NCI-H446 treated with DMSO at 0.1 percent for 48 hours (cell line): ENCODE results near the gene GALNT16.
"Not testable (repeated sequence)": the region's sequence is repeated elsewhere in the genome, so short reads cannot be mapped to it uniquely, and the experiment has no call there.

Experiments used
- DNase-seq: peaks from one replicate; lab custom pipeline; 2025; lab: John Stamatoyannopoulos, UW

GALNT16 gene

DNA sequence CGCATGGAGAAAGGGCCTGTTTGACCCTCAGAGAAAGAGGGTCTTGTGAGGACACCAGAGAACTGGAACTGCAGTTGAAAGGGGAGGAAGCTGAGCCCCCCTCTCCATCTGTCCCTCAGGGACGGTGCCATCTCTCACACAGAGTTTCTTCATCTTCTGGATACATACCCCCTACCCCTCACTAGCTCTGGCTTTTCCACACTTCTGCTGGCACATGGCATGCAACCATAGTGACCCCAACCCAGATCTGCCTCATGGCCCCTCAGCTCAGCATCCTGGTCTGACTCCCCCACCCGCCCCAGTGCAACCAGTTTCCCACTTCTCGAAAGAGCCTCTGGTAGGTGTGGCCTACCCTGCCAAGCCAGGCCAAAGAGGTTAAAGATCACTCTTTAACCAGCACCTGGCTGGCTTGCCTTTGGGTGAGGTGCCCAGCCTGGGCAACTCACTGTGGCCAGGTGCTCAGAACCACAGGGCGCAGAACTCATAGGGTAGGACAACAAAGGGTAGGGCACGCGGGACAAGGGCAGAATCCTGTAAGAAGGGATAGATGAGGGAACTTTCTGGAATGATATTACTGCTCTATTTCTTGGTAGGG, 25.8 kb downstream of the GALNT16 start:
- DNase-seq: no peak

DNA sequence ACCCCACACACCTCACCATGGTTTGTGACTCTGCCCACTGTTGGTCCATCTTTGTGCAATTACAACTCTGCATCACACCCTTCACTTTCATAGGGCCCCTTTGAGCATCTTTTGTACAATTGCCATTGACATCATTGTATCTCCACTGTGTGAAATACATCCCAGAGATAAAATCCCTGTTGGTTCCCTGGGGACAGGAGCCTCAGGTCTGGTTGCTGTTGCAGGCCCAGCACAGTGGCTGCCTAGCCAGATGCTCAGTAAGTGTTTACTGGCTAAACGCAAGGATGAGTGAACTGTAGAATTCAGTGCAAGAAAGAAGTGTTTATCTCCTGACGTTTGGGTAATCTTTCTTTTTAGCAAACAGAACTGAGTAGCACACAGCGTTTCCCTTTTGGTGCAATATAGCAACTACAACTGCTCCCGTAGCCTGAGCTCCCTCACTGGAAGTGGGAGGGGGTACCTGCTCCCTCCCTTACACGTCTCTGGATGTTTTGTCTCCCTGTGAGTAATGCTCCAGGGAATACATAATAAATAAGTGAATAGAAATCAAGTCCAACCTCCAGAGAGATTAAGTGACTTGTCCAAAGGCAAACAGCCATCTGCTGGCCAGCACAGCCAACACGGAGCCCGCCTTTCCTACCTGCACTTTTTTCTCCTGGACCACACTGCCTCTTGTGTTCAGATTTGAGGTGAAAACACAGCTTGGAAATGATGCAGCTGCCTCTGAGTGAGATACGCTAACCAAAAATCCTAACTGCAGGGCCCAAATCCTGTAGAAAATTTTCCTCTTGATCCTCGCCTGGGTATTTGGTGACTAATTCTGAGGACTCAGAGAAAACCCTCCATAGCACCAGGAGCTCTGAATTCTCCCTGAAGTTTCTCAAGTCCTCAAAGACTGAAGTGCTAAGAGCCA, 27.4 kb downstream of the GALNT16 start:
- DNase-seq: peak; percentile 30

DNA sequence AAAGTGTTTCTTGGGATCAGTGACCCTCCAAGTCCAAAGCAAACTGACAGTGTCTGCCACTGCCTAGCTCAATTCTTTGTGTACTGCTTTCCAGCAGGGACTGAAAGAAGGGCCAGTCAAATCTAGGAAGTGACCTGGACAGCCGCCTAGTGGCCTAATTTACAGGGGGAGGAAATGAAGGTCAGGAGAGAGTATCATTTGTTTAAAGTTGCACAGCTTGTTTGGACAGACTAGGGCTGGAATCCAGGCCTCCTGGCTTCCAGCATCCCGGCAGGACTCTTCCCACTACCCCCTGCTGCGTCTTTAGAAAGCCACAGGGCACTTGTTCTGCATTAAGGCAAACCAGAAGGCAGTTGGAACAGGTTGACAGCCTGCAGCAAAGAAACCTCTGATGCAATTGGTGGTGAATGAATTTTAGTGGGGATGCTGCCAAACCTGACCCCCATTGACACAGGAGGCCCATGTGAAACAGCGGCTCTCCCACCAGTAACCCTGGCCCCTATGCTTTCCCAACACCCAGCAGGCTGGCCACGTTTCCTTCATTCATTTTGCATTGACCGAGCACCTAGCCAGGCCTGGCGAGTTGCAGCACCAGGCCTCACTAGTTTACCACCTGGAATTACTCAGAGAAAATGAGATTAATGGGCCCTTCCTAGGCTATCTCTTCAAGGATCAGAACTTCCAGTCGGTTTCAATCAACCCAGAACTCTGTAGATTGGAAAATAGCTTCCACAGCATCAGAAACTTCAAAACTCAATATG, 28.2 kb downstream of the GALNT16 start:
- DNase-seq: peak; percentile 54

DNA sequence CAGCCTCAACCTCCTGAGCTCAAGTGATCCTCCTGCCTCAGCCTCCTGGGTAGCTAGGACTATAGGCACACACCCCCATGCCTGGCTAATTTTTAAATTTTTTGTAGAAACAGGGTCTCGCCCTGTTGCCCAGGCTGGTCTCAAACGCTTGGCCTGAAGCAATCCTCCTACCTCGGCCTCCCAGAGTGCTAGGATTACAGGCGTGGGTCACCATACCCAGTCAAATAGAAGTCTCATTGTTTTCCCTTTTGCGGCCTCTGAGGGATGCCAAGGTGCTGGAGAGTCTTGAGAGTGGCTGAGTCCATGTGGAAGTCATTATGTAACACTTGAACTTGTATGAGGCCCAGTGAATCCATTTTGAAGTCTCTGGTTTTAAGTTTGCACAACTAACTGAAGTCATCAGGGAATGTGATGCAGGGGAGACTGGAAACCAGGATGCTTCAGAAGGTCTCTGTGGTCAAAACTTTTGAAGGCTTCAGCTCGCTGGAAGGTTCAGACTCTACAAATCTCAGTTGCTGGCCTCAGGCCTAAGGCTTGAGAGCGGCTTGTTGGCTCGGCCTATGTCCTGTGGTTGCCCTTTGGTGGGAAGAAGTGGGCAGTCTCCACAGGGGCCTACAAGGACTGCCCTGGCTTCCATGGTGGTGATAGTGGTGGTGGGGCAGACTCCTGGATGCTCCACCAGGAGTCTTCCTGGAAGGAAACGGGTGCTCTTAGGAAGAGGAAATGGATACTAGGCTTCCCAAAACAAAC, 29.2 kb downstream of the GALNT16 start:
- no peak for DNase-seq

DNA sequence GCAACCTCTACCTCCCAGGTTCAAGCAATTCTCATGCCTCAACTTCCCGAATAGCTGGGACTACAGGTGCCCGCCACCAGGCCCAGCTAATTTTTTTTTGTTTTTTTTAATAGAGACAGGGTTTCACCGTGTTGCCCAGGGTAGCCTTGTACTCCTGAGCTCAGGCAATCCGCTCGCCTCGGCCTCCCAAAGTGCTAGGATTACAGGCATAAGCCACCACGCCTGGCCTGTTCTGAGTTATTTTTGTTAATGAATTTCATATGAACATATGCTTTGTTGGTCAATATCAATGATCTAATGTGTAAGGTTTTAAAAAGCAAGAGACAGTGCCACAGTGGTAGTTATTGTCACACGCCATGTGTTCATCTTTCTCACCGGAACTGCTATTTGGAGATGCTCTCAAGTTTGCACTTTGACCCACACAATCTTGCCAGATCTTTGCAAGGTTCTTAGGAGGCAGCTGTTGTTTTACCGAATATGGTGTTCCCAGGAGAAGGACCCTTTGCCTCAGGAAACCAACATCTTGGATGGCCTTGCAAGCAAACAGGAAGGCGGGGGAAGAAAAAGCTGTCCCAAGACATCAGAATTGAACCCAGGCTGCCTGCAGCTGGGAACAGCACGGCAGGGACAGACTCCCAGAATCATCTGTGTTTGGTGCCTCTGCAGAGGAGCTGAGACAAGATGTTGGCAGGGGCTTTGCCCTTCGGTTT, 30.0 kb downstream of the GALNT16 start:
- no peak for DNase-seq

DNA sequence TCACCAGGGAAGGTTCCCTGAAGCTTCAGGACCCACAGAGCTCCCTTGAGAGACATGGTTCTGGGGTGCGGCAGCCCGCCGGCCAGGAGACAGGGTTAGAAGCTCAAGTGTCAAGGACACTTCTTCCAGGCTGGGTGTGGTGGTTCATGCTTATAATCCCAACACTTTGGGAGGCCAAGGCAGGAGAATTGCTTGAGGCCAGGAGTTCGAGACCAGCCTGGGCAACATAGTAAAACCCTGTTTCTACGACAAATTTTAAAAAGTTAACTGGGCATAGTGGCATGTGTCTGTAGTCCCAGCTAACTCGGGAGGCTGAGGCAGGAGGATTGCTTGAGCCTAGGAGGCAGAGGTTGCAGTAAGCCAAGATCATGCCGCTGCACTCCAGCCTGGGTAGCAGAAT, 30.9 kb downstream of the GALNT16 start:
- DNase-seq: not testable (repeated sequence)

DNA sequence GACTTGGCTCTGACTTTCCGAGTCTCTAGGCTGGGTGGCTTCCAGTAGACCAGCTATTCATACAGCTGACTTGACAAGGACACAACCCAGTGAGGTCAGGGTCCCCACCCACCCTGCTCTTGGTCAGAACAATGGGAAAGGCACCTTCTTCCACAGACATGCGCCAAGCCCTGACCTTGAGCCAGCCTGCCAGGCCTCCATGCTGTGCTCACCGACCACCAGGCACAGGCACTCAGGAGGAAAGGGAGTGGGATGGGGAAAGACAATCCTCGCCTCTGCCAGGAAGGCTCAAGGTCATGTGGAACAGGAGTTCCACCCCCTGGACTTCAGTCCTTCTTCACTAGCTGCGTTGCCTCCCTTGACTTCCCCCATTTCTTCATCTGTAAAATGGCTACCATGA, 31.4 kb downstream of the GALNT16 start:
- no peak for DNase-seq

DNA sequence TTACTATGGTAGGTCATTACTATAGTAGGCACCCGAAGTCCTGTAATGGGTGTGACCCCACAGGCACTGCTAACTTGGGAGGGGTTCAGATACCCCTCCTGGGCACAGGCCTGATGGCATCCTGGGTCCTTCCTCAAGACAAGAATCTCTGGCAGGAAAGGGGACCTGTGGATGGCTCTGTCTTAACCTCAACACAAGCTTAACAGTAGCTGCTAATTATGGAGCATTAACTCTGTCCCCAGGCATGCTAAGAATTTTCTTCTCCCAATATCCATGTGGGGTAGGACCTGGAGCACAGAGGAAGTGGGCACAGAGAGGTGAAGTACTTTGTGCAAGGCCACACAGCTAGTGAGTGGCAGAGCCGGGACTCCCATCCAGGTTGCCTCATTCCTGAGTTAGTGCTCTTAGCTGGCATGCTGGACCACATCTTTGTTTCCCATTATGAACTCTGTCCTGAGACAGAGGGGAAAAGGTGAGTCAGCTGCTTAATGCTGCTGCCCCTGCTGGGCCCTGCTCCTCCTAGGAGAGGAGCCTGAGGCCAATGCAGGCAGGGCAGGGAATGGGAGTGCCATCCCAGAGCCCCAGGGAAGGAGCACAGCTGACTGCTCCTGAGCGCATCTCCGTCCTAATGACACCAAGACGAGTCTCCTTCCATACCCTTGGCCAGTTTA, 32.1 kb downstream of the GALNT16 start:
- DNase-seq: no peak

DNA sequence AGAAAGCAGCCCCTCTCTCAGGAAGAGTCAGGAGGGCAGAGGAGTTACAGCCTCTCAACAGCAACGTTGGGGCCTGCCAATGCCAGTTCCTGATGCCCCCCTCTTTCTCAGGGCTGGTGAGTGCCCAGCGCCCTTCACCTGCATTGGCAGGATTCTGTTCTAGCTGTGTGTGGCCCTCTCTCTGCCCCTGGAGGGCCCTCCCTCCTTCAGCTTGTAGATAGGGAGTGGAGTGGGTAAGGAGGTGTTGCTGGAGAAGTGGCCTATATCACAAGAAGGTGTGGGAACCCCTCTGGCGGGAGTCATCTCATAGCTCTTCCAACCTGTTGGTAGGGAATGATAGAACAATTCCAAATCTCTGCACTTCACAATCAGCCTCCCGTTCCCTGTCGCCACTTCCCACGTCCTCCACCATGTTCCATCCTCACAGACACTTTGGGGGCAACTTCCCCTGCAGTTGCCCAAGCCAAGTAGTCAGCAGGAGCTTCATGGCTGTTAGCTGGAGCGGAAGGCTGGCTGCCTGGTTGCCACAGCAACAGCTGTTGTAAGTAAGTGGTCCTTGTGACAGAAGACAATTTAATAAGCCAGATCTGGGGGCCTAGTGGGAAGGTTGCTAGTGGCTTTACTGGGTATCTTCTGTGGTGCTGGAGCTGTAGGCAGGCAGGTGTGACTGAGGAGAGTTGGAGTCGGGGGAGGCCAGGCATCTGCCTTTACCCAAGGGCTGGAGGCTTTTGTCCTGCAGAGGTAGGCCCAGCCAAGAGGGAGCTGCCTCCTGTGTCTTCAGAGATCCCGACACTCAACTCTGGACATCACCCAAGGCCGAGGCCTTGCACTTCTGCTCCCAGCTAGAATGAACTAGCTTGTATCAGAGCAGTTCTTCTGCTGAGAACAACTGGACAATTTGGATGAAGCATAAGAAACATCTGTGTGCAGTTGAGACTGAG, 38.4 kb downstream of the GALNT16 start:
- no peak for DNase-seq

DNA sequence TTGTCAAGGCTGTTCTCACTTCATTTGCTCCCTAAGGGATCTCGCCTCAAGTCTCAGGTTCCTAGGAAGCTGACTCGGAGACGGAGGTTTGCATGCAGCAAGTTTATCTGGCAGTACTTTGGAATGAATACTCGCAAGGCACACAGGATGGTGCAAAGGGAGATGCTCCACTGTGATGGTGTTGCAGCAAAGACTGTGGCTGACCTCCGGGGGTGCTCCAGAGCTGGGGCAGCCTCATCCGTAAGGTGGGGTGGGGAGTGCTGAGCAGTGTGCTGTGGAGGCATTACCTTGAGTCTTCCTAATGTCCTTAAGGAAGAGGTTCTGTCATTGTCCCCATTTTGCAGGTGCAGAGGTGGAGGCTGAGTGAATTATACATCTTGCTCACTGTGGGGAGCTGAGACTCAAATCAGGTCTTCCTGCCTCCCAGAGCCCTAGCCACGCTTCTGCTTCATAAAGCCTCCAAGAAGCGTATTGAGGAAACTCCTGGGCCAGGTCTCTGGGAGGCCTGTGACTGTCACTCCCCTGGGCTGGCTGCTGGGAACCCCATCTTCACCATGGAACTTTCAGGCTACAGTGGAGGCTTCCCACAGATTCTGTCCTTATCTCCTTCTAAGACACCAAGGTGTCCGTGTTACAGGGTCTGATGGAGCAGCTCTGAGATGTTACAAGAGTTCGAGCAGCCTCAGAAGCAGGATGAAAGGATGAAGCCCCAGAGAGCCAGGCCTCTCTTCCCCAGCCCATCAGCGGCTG, 39.5 kb downstream of the GALNT16 start:
- no peak for DNase-seq

DNA sequence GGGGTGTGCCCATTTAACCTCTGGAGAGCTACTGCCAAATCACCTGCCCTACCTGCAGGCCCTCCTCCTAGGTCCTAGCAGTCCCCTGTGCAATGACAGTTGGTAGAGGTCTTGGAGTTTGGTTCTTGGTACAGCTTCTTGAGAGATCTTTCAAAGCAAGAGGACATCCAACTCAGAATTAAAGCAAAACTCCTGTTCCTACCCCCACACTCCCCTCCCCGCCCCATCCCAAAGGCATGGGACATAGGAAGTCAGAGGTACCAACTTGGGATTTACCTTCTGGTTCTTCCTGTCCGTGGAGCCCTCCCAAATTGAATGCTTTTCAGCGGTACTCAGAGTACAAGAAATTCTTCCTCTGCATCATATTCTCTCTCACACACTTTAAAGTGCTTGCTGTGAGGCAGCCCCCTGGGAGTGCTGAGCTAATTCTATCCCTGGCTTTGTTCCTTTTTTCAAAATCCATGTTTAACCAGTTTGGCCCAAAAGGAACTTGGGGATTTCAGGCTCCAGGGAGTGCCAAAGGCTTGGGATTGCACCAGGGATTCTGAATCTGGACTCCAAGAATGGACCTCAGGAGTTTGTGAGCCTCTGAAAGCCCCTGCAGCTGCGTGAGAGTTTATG, 40.8 kb downstream of the GALNT16 start:
- no peak for DNase-seq

DNA sequence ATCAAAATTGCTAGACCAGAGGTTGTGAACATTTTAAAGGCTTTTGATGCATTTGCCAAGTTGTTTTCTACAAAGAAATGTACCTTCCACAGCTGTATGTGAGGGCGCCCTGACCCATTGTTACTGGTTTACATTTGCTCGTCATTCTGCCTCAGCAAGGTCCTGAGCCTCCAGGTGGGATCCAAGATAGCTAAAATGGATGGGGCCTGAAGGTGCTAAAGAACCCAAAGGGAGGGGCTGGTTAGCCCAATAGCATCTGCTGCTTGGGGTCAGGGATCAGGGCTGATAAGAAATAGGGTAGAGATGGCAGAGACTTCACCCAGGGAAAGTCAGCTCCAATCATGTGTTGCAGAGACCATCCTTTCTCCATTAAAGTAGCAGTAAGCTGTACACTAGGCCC, 43.1 kb downstream of the GALNT16 start:
- DNase-seq: no peak

DNA sequence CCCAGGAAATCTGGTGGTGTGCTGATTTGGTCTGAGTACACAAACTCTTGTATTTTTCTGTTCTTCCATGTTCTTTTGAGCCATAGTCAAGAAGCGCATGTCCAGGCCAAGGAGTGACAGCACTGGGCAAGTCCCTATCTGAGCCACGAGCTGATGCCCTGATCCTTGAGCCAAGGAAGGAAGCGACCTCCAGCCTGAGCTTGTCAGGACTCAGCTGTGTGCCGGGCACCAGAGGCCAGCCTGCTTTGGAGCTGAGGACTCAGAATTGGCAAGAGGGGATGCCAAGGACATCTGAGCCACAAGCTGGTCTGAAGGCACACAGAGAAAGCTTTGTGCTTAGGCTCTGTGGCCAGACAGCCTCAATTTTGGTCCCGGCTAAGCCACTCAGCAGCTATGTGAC, 52.6 kb downstream of the GALNT16 start:
- DNase-seq: no peak

DNA sequence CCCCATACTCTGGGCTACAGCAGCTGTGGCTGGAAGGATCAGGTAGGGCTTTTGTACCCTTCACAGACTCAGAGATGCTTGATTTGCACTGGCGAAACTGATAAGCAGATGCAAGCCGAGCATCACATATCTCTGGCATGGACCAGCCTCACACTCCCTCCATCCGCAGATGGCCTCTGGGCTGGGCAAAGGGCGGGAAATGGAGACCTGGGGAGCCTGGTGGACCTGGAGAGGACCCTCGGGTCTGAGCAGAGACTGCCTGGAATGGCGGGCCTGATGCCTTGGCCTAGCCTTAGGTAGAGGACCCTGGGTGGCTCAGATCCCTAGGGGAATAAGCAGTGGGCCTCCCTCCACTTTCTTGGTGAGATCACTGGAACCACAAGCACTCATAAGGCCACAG, 53.2 kb downstream of the GALNT16 start:
- DNase-seq: no peak

DNA sequence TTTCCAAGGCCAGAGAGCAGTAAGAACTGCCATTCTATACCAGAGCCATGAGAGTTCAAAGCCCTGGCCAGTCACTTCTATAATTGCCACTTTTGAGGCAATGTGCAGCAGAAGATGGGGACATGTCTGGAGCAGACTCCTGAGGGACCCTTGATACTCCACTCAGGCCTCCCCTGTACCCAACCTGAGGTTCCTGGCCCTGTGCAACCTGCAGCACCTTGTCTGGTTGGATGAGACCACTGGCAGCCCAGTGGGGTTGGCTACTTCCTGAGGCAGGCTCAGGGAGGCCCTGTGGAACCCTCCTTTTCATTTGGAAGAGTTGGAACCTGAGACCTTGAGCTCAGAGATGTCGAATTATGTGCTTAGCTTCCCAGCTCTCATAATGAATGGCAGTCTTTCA, 54.4 kb downstream of the GALNT16 start:
- DNase-seq: no peak

DNA sequence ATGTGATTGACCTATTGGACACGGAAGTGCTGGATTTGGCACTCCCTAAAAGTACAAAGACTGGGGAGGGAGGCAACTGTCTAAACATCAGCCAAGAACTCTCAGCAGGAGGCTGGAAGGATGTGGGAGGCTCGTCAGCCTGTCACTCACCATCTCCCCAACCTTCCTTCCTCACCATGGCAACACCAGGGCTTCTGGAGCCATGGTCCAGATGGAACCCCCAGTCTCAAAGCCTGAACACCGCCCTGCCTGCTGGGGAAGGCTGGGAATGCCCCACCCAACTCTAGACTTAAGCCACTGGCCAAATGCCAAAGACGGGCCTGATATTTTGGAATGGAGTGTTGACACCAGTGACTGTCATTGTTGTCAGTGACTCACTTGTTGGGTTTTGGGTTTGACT, 55.3 kb downstream of the GALNT16 start:
- peak; percentile 56 for DNase-seq

DNA sequence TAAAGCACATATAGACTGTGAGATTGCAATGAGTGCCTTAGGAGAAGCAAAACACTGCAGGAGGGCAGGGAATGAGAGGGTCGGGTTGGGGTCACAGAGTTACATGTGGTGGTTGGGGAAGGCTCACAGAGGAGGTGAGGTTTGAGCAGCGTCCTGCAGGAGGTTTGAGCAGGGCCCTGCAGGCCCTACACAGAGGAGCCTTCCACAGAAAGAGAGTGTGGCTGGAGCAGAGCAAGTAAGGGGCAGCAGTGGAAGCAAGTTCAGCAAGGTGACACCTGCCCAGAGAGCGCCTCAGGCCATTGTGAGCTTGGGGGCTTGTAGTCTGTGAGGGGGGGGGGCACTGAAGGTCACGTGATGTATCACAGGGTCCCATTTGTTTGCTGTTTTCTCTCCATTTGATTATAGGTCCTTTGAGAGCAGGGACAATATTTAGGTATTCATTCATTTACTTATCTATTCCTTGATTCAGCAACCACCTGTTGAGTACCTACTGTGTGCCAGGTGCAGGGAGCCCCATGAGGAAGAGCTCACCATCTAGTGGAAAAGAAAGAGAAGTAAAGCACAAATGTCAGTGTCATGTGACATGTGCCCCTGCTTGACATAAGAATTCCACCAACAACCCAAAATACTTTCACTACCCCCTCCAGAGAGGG, 56.6 kb downstream of the GALNT16 start:
- no peak for DNase-seq
